T-helper 22 cell (primary cell): ENCODE results near the gene LCN15.

Experiments used
- DNase-seq: peaks from one replicate; pipeline ENCODE4 v3.0.0-alpha.2; 2020; ENCODE audit warnings: low read depth

LCN15 gene

DNA sequence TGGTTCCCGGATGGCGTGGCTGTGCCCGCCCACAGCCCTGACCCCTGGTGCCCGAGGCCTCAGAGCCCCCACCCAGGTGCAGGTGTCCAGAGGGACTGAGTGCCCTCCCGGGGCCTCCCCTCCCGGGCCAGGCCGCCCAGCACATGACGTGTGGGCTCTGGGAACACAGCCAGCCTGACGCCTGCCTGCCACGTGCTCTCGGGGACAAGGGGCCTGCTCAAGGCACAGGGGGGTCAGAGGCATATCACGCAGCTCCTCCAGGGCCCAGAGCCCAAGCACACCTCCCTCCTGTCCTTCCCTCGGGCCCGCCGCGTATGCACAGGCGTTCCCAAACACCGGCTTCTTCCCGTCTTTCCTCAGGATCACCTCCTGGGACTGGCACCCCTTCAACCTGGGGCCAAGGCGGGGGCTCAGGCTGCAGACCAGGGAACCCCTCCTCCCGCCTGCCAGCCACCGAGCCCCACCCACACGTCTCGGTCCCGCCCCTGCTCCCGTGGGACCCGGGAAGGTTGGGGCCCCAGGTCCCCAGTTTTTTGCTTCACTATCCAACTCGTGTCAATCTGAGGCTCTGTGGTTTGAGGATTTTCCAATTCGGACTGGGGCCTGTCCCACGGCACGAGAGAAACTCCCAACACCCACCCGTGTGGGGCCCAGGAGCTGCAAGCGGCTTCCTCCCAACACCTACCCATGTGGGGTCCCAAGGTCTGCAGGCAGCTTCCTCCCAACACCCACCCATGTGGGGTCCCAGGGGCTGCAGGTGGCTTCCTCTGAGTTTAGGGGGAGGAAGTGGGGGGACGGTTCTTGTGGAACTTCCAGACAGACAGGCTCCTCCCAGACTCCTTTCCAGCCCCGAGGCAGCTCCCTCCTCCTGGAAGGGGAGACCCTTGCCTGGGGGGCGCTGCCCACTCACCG is 23.1 kb downstream of the LCN15 start:
- no peak for DNase-seq

DNA sequence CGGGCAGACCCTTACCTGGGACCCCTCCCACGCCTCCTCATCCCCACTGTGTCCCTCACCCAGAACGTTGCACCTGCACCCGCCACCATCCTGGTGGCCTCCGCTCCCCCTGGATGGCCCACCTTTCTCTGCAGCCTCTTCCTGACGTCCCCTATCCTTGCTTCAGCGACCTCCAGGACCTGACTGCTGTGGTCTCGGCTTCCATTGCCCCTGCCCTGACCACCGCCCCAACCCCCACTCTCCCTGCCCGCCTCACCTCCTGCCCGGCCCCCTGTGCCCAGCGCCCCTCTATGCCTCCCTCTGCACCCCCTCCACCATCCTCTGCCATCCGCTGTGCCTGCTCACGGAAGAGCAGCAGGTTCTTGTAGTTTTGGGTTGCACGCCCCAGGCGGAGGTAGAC is 23.8 kb downstream of the LCN15 start:
- DNase-seq: no peak

DNA sequence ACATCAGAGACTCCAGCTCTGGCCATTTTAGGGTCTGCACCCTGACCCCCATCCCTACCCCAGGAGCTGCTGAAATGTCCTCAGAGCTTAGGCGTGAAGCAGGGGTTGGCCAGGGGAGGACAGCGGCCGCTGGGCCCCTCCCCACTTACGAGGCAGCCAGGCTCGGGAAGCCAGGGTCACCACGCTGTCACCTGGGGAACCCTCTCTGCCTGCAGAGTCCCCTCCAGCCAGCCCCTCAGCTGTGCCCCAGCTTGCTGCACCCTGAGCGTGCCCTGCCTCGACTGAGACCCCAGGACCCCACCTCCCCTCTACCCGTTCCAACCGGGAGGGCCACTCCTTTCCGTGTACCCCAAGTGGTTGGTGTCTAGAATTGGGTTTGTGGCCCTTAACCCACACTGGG is 24.2 kb downstream of the LCN15 start:
- DNase-seq: no peak

DNA sequence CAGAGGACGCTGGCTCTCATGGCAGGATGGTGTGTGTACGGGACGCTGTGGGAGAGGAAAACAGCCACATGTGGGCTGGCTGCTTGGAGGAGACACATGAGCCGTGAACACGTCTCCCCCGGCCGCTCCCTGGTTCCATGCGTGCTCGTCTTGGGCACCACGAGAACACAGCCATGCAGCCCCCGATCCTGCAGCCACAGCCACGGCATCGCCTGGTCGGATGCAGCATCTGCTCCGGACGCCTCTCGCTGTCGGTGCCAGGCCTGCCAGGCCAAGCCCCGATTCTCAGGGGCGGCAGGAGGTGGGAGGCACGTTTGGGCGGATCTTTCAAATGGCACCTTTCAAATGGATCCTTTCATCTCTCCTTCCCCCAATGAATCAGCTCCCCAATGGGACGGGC is 24.8 kb downstream of the LCN15 start:
- DNase-seq: no peak

DNA sequence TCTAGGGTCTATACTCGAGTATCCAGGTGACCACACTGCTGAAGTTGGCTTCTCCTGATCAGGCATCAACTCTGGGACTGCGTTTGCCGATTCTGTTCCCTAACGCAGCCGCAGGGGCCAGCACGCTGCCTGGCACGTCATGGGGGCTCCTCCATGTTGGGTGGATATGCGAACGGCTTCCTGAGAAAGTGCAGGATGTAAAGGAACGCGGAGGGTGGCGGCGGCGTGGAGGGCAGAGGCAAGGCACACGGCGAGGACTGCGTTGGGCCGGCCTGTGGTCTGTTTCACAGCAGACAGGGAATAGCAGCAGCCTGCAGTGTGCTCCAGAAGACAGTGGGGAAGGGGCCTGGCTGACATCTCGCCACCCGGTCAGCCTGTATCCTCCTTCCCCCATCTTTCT is 25.4 kb downstream of the LCN15 start:
- no peak for DNase-seq

DNA sequence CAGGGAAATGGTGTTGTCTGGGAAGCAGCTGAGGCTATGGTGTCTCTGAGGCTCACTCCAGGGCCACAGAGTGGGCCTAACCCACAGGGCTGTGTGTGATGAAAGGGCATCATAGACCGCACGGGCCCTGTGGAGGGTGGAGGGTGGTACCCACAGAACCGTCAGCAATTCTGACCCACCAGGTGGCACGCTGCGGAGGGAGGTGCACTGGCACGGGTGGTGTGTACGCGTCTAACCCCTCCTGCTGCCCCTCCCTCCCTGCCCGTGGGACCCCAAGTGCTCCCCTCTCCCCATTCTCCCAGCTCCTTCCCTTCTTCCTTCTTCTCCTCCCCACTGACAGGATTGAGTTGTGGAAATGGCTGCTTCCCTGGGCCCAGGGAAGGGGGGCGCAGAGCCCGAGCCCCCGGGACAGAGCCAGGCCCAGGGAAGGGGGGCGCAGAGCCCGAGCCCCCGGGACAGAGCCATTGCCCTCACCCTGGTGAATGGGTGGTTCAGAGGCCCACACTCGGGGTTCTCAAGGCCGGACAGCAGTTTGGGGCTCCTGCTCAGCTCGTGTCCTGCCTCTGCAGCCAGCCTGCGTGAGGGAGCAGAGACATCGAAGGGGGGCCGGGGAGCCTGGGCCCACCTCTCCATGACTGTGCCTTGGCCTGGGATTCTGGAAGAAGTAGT is 28.4 kb downstream of the LCN15 start:
- DNase-seq: no peak

DNA sequence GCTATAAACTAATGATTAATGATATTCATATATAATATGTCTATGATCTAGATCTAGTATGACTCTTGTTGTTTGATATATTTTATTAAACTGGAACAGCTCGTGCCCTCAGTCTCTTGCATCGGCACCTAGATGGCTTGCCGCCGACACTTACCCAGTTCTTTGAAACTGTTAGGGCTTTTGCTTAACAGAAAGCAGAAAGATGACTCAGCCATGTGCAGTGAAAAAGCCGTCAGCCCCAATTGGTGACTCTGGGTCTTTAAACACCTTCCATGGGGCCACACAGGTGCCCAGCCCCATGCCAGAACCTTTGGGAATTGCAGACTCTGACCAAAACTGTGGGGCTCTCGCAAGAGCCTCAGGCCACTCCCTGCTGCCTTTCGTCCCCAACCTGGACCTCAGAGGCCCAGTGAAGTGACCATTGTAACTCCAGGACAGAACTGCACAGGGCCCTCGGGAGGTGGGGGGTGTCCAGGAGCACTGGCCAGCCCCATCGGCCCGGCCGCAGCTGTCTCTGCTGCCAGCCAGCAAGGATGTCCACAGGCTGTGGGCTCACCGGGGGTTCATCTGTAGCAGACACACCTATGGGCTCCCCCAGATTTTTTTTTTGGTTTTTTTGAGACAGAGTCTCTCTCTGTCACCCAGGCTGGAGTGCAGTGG is 29.4 kb downstream of the LCN15 start:
- DNase-seq: no peak

DNA sequence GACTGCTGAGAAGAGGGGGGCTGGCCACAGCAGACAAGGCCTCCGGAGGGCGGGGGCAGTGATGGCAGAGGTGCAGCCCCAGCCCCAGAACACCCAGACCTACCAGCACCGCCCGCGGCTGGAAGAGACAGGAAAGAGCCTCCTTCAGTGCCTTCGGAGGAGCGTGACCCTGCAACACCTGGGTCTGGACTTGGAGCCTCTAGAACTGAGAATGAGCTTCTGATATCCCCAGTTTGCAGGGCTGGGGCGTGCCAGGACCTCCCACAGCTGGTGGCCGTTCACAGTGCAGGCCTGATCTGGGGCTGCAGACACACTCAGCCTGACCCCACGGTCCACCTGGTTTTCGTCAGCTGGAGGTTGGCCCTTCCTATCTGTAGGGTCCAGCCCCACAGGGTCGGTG is 30.7 kb downstream of the LCN15 start:
- no peak for DNase-seq

DNA sequence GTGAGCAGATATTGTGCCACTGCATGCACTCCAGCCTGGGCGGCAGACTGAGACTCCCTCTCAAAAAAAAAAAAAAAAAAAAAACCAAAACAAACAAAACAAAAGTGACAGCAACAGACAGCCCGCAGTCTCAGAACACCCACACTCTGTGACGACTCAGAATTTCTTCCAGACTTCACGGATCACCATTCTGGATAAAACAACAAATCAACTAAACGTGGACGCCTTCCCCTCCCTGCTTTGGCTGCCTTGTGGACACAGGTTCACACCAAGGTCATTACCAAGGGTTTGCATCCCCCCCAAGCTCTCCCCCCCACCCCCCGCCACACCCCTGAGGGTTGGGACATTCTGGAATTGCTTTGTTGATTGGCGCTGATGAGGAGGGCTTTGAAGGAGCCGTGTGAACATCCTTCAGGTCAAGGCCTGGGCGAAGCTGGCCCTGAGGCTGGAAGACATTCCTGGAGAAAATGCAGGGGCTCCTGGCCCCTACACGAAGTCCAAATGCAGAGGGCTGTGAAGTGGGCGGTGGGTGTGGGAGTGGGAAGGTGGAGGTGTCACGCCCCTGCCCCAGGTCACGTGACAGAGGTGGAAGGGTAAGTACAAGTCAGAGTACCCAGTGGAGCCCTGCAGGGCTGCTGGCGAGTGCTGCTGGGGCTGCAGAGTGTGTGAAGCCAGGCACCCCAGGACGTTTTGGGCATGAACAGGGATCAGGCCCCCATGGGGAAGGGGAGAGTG is 31.7 kb downstream of the LCN15 start:
- no peak for DNase-seq

DNA sequence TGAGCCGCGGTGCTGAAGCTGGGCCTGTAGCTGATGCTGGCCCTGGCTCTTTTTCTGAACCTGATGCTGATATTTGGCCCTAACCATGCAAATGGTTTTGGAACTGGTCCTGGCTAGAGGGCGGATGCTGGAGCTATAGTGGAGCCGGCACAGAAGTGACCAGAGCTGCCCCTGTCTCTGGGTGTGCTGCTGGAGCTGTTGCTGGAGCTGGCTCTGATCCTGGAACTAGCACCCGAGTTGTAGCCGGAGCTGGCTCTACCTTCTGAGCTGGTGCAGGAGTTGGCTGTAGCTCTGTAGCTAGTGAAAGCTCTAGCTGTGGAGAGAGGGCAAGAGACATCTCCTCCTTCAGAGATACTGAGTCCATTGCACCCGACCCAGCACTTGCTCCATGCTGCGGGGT is 34.4 kb downstream of the LCN15 start:
- no peak for DNase-seq

DNA sequence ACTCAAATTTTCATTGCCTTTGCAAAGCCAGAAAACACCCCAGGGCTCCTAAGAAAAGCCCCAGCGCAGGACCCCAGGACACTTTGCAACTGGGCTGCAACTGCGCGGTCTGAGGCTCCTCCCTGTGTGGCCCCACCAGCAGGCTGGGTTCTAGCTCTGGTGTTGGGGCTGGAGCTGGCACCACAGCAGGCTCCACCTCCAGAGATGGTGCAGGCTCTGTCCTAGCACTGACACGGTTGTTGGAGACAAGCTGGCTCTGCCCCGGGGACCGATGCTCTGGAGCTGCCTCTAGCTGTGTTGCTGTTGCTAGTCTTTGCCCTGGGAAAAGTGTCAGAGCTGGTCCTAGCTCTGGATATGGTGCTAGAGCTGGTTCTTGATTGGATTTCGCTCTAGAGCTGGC is 35.2 kb downstream of the LCN15 start:
- no peak for DNase-seq

DNA sequence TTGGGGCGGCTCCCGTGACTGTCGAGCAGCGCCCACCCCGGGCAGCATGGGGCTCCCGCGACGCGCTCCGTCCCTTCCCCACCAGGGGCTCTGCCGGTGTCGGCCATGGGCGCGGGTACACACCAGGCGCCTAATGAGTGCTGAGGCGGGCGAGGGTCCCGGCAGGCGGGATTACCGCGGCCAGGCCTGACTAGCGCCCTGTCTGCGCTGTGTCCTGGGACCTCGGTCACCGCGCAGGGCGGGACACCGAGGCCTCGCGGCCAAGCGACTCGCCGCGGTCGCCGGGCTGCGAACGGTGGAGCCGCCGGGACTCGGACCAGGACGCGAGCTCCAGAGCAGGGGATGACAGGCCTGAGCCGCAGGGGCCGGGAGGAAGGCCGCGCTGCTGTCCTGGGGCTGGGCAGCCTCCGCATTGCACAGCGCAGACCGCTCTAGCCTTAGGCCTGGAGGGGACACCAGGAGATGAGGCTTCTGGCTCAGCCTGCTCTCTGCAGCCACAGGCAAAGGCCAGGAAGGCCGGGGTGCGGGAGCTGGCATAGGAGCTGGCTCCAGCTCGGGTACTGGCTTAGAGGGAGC is 35.7 kb downstream of the LCN15 start:
- DNase-seq: no peak

DNA sequence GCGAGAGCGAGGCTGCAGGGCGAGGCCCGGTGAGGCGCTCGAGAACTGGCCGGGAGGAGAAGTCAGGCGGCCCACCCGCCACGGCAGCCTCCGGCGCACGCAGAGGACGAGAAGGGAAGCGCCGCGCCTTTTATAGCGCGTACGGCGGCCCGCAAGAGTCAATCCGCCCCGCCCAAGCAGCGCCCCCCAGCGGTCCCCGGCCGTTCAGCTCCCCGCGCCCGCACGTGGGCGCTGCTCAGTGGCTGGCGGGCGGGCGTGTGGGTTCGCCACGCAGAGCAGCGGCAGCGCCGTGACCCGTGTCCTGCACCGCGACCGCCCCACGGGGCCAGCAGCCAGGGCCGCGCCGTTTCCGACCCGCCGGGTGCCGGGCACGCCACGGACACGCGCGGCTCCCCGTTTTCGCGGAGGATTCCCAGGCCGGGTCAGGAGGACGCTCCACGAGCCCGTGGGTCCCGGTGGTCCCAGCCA is 36.2 kb downstream of the LCN15 start:
- peak; percentile 76 for DNase-seq

DNA sequence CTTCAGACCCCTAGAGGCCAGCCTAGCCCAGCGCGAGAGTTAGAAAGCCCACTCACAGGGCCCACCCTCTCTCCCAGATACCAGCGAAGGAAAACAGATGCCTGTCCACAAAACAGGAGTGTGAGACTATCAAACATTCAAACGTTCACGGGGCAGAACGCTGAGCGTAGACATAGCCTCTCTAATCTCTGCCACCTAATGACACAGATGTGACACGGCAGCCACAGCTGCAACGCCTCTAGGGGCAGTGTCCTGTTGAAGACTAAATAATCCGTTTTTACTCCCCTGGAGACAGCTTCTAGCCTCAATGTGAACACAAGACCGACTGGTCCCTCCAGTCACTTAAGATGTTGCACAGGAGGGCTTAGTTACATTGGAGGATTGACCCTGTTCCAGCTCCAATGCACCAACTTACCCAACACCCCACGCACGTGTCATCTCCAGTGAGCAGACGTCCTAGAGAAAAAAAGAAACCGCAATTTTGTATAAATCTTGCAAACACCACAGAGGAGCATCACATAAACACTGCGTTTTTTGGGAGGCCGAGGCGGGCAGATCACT is 37.6 kb downstream of the LCN15 start:
- DNase-seq: no peak

DNA sequence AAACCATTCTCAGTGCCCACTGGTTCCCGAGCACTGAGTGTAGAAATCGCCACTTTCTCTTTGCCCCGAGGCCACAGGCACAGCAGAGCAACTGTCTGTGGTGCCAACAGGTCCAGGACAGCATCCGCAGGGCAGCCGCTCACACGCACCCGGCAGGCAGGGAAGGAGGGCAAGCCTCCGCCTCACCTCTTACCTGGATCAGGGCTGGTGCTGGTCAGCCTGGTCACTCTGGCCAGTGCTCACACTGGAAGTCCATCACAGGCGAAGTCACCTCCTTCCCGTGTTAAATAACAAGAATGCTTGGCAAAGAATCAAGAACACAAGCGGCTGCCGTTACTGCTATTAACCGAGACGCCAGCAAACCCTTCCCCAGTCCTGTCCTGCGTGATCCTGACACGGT is 38.2 kb downstream of the LCN15 start:
- DNase-seq: no peak

DNA sequence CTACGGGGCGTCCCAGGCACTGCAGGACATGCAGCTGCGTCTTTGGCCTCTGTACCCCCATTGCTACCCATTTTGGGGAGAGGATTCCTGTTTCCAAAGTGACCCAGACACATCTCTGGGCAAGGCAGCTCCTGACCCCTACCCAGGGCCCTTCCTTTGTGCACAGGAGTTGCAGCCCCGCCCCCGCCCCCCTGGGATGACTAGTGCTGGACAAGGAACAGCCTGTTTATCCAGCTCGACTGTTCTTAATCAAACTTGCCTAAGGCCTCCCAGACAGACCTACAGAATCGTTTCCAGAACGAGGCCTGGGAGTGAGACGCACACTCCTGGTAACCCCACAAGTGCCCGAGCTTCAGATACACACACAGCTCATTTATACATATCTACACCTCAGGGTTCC is 38.7 kb downstream of the LCN15 start:
- no peak for DNase-seq

DNA sequence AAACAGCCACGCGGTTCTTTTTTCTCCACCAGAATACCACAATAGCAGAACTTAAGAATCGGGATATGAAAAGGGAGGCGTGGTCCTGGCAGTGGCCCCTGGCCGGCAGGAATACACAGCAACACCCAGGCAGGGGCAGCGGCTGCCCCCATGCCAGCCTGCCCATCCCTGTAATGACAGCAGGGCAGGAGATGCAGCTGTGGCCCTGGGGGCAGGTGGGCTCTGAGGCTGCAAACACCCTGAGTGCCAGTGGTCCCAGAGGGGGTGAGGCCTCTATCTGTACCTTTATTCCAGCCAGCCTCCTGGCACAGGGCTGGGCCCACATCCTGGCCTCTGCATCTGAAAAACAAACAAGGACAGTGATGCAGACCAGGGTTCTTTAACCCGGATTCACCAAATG is 39.5 kb downstream of the LCN15 start:
- no peak for DNase-seq

DNA sequence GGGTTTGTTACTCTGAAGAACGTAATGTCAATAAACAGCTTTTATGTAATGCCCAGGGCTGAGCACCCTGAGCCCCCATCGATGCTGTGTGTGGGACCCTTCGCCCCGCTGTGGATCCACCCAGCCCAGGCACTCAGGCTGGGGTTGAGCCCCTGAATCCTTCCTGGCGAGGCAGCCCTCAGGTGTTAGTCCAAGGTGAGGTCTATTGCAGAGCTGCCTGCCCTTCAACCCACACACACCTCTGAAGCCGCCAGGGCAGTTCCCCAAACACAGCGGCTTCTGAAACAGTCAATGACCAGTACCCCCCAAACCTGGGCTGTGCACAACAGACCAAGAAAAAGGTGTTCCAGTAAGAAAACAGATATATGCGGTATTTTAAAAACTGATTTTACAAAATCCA is 40.3 kb downstream of the LCN15 start:
- DNase-seq: no peak

DNA sequence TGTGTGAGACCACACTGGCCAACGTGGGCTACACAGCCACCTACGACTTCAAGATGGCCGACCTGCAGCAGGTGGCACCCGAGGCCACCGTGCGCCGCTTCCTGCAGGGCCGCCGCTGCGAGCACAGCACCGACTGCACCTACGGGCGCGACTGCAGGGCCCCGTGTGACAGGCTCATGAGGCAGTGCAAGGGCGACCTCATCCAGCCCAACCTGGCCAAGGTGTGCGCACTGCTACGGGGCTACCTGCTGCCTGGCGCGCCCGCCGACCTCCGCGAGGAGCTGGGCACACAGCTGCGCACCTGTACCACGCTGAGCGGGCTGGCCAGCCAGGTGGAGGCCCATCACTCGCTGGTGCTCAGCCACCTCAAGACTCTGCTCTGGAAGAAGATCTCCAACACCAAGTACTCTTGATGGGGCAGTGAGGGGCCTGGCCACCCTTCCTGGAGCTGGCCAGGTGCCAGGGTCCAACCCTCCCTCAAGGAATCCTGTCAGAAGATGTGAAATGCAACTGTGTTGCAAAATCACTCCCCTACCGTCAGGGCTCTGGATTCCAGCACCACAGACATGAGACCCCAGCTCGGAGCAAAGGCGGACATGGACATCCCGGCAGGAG is 40.8 kb downstream of the LCN15 start:
- DNase-seq: no peak

DNA sequence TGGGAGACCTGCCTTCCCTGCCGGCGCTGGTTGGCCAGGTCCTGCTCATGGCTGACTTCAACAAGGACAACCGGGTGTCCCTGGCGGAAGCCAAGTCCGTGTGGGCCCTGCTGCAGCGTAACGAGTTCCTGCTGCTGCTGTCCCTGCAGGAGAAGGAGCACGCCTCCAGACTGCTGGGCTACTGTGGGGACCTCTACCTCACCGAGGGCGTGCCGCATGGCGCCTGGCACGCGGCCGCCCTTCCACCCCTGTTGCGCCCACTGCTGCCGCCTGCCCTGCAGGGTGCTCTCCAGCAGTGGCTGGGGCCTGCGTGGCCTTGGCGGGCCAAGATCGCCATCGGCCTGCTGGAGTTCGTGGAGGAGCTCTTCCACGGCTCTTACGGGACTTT is 41.4 kb downstream of the LCN15 start:
- no peak for DNase-seq
